ENCODE data around the gene LYSMD3.

DNA sequence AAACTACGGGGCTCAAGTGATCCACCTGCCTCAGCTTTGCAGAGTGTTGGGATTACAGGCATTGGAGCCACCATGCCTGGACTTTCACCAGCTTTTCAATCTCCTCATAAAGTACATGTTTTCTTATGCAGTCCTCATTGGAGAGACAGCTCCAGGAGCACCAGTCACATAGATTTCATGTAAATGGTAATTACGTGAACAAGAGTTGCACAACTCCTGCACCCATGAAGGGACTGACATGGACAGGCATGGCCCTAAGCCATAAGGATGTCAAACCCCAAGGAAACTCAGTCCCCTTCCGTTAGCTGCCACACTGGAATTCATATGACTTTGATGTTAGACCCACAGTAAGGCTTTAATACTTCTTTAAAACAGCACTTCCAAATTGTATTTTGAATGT lies 21.6 kb upstream of the LYSMD3 start:
- TF ChIP-seq, protein P1, sequence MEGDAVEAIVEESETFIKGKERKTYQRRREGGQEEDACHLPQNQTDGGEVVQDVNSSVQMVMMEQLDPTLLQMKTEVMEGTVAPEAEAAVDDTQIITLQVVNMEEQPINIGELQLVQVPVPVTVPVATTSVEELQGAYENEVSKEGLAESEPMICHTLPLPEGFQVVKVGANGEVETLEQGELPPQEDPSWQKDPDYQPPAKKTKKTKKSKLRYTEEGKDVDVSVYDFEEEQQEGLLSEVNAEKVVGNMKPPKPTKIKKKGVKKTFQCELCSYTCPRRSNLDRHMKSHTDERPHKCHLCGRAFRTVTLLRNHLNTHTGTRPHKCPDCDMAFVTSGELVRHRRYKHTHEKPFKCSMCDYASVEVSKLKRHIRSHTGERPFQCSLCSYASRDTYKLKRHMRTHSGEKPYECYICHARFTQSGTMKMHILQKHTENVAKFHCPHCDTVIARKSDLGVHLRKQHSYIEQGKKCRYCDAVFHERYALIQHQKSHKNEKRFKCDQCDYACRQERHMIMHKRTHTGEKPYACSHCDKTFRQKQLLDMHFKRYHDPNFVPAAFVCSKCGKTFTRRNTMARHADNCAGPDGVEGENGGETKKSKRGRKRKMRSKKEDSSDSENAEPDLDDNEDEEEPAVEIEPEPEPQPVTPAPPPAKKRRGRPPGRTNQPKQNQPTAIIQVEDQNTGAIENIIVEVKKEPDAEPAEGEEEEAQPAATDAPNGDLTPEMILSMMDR (IDR thresholded peaks at IDR 0.05): no peak
- TF ChIP-seq ZFX (IDR thresholded peaks at IDR 0.05; ENCODE audit: borderline replicate concordance): no peak
